DOHH2 (cell line): ENCODE measurements around the gene POLD4.

Experiments
- EZH2phosphoT487 ChIP-seq: fragments of 200-600 bp; sonication (generic); IDR thresholded peaks from 2 replicates; pipeline ENCODE4 v1.6.1; 2017; ENCODE audit warnings: borderline replicate concordance, mild to moderate bottlenecking, antibody characterized with exemption, low read length, moderate library complexity, mixed read lengths
- TF ChIP-seq, protein P1 (sequence below): fragments of 200-600 bp; sonication (generic); IDR thresholded peaks from one replicate; pipeline ENCODE4 v1.5.1; 2014; ENCODE audit warnings: antibody characterized with exemption, mild to moderate bottlenecking, low read depth, low read length; ENCODE audit not compliant: poor library complexity, severe bottlenecking

GRCh38 chr11:67311051-67311555 lies 42.2 kb downstream of the POLD4 start:
- TF ChIP-seq, protein P1, sequence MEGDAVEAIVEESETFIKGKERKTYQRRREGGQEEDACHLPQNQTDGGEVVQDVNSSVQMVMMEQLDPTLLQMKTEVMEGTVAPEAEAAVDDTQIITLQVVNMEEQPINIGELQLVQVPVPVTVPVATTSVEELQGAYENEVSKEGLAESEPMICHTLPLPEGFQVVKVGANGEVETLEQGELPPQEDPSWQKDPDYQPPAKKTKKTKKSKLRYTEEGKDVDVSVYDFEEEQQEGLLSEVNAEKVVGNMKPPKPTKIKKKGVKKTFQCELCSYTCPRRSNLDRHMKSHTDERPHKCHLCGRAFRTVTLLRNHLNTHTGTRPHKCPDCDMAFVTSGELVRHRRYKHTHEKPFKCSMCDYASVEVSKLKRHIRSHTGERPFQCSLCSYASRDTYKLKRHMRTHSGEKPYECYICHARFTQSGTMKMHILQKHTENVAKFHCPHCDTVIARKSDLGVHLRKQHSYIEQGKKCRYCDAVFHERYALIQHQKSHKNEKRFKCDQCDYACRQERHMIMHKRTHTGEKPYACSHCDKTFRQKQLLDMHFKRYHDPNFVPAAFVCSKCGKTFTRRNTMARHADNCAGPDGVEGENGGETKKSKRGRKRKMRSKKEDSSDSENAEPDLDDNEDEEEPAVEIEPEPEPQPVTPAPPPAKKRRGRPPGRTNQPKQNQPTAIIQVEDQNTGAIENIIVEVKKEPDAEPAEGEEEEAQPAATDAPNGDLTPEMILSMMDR, result no peak
- no peak for TF ChIP-seq EZH2phosphoT487
